HUES48 (cell line): Measurements from ENCODE around the gene NDST1.

Experiments used
- H3K27ac ChIP-seq: one replicate; pipeline ENCODE4 v1.7.0; 2013; ENCODE audit warnings: low read depth, low read length, inconsistent platforms
- H3K27me3 ChIP-seq: 2 replicates; pipeline ENCODE4 v1.6.1; 2013; ENCODE audit warnings: mild to moderate bottlenecking, low read length; ENCODE audit not compliant: control insufficient read depth, insufficient read depth
- H3K36me3 ChIP-seq: 2 replicates; pipeline ENCODE4 v1.6.1; 2013; ENCODE audit warnings: low read length; ENCODE audit not compliant: control insufficient read depth, insufficient read depth
- H3K4me1 ChIP-seq: 2 replicates; pipeline ENCODE4 v1.6.1; 2013; ENCODE audit warnings: mild to moderate bottlenecking, low read length; ENCODE audit not compliant: control insufficient read depth, insufficient read depth
- H3K4me3 ChIP-seq: 2 replicates; pipeline ENCODE4 v1.5.1; 2013; ENCODE audit warnings: mild to moderate bottlenecking, low read depth, low read length
- H3K9ac ChIP-seq: 2 replicates; pipeline ENCODE4 v1.6.1; 2013; ENCODE audit warnings: mild to moderate bottlenecking, low read depth, low read length, moderate library complexity
- H3K9me3 ChIP-seq: 2 replicates; pipeline ENCODE4 v1.6.1; 2013; ENCODE audit warnings: low read length; ENCODE audit not compliant: control insufficient read depth, insufficient read depth

Gene NDST1

DNA sequence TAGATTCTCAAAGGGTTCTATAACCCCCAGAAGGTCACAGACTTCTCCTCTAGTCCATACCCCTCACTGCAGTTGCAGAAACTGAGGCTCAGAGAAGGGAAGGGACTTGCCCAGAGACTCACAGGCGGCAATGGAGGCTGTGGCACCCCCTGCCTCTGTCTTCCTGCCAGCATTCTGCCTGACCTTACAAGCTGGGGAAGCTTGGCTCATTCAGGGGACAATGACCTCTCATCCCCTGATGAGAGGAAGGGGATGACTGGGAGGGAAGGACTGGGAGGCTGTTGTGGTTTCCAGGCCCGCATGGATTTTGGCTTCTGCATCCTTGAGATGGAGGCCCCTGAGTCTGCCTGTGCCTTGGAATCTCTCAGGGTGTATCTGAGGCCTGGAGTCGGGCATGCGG lies 897 bp downstream of the NDST1 start:
- Histone ChIP-seq H3K27ac (peak overlapping the region; percentile 8), H3K9ac (no peak overlapping the region), H3K36me3 (no peaks in the 10 kb centered on the region), H3K27me3 (no peaks in the 10 kb centered on the region), H3K4me3 (no peak overlapping the region), H3K4me1 (peaks cover 37% of the 10 kb centered on the region), H3K9me3 (no peaks in the 10 kb centered on the region)

GRCh38 chr5:150509992-150510391 lies 2.1 kb downstream of the NDST1 start:
- peak overlapping the region; percentile 65 for H3K27ac ChIP-seq
- peaks cover 3% of the 10 kb centered on the region; the same call in 1 of the 2 replicates for H3K36me3 ChIP-seq
- peaks cover 37% of the 10 kb centered on the region for H3K4me1 ChIP-seq
- H3K27me3 ChIP-seq, result no peaks in the 10 kb centered on the region
- no peaks in the 10 kb centered on the region for H3K9me3 ChIP-seq
- H3K4me3 ChIP-seq, result no peak overlapping the region
- no peak overlapping the region for H3K9ac ChIP-seq

- no peak overlapping the region for H3K9ac ChIP-seq
- no peak overlapping the region for H3K4me3 ChIP-seq
- no peaks in the 10 kb centered on the region for H3K9me3 ChIP-seq
- peak overlapping the region; percentile 65 for H3K27ac ChIP-seq
- no peaks in the 10 kb centered on the region for H3K27me3 ChIP-seq
- H3K36me3 ChIP-seq, result peaks cover 3% of the 10 kb centered on the region; the same call in 1 of the 2 replicates
- peaks cover 37% of the 10 kb centered on the region for H3K4me1 ChIP-seq
These were observed 2.7 kb downstream of the NDST1 start for GRCh38 chr5:150510460-150511263.

GRCh38 chr5:150511578-150512367 lies 3.8 kb downstream of the NDST1 start:
- Histone ChIP-seq H3K27ac (peak overlapping the region; percentile 65), H3K4me1 (peaks cover 37% of the 10 kb centered on the region), H3K27me3 (no peaks in the 10 kb centered on the region), H3K4me3 (no peak overlapping the region), H3K9me3 (no peaks in the 10 kb centered on the region), H3K9ac (no peak overlapping the region), H3K36me3 (peaks cover 3% of the 10 kb centered on the region; the same call in 1 of the 2 replicates)

GRCh38 chr5:150512368-150512747 lies 4.4 kb downstream of the NDST1 start:
- Histone ChIP-seq H3K4me1 (peaks cover 37% of the 10 kb centered on the region), H3K36me3 (peaks cover 3% of the 10 kb centered on the region; the same call in 1 of the 2 replicates), H3K9ac (no peak overlapping the region), H3K9me3 (no peaks in the 10 kb centered on the region), H3K4me3 (no peak overlapping the region), H3K27ac (no peak overlapping the region), H3K27me3 (no peaks in the 10 kb centered on the region)

DNA sequence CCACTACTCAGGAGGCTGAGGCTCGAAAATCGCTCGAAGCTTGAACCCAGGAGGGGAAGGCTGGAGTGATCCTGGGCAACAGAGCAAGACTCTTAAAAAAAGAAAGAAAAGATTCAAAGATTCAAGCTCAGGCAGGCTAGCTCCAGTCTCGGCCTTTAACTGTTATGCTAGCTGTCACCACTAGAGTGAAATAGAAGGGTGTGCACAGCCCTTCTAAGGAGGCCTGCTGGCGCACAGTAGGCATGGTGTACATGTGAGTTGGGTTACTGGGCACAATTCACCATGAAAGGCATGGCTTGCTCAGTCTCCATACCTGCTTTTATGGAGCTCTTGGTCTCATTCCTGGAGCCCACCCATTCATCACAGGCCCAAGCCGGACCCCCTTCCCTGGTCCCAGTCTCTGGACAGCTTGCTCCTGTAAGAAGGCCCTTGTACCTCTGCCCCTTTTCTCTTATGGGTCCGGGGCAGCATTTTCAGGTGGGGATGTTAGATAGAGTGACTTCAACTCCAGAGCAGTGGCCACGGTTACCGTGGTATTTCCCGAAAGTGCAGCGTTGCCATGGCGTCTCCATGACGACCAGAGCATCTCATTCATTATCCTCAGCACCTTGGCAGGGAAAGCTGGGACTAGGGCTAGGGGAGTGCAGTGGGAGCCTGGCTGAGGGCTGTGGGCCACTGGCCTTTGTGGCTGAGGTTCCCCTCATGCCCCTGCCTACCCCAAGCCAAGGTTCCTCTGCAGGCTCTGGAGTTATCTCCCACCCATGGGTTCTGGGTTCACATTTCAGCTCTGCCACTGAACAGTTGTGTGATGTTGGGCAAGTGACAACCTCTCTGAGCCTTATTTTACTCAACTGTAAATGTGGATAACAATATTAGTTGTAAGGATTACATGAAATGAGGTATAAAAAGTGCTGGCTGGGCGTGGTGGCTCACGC lies 5.7 kb downstream of the NDST1 start:
- no peak overlapping the region for H3K4me3 ChIP-seq
- H3K36me3 ChIP-seq, result peaks cover 3% of the 10 kb centered on the region; the same call in 1 of the 2 replicates
- H3K27ac ChIP-seq, result no peak overlapping the region
- no peak overlapping the region for H3K9ac ChIP-seq
- H3K4me1 ChIP-seq, result peaks cover 39% of the 10 kb centered on the region
- H3K27me3 ChIP-seq, result no peaks in the 10 kb centered on the region
- no peaks in the 10 kb centered on the region for H3K9me3 ChIP-seq

- no peaks in the 10 kb centered on the region for H3K9me3 ChIP-seq
- no peak overlapping the region for H3K4me3 ChIP-seq
- no peak overlapping the region for H3K27ac ChIP-seq
- H3K4me1 ChIP-seq, result peaks cover 33% of the 10 kb centered on the region
- peaks cover 3% of the 10 kb centered on the region; the same call in 1 of the 2 replicates for H3K36me3 ChIP-seq
- no peaks in the 10 kb centered on the region for H3K27me3 ChIP-seq
- H3K9ac ChIP-seq, result no peak overlapping the region
These were observed 6.8 kb downstream of the NDST1 start for GRCh38 chr5:150514708-150515211.

DNA sequence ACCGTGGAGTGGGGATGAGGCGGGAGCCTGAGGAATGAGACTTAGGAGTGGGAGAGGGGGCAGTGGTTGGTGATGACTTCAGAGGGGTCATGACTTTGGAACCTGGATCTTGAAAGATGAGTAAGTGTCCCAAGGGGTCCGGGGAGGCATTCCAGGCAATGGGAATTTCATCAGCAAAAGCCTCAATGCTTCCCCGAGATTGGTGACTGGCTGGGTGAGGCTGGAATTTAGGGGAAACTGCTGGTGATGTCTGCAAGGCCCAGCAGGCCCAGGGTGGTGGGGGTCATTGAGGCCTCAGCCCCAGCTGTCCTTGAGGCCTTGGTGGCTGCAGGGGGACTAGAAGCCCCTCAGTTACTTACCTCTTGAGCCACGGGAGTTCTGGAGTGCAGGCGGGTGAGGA lies 7.5 kb downstream of the NDST1 start:
- no peak overlapping the region for H3K27ac ChIP-seq
- peaks cover 3% of the 10 kb centered on the region; the same call in 1 of the 2 replicates for H3K36me3 ChIP-seq
- H3K9ac ChIP-seq, result no peak overlapping the region
- H3K4me3 ChIP-seq, result no peak overlapping the region
- H3K9me3 ChIP-seq, result no peaks in the 10 kb centered on the region
- peaks cover 28% of the 10 kb centered on the region for H3K4me1 ChIP-seq
- H3K27me3 ChIP-seq, result no peaks in the 10 kb centered on the region

GRCh38 chr5:150516011-150516410 lies 8.1 kb downstream of the NDST1 start:
- H3K9ac ChIP-seq, result no peak overlapping the region
- H3K9me3 ChIP-seq, result no peaks in the 10 kb centered on the region
- no peak overlapping the region for H3K27ac ChIP-seq
- H3K4me3 ChIP-seq, result no peak overlapping the region
- peaks cover 22% of the 10 kb centered on the region for H3K4me1 ChIP-seq
- no peaks in the 10 kb centered on the region for H3K27me3 ChIP-seq
- peaks cover 3% of the 10 kb centered on the region; the same call in 1 of the 2 replicates for H3K36me3 ChIP-seq
